GM12878 (cell line): ENCODE data around the gene CYP26A1. TPM values are rescaled to one million over a fixed set of nuclear protein-coding genes. Genes with fewer than 3 reads are reported as not detected.

ENCODE experiments used
- ATAC-seq: fragments of 200-7000 bp; cut with Tn5 transposase; 3 replicates; pipeline ENCODE4 v1.9.1; 2020; ENCODE audit warnings: mild to moderate bottlenecking, moderate library complexity
- BruUV-seq: library from RNA; stranded (reverse); fragments of 400-500 nt; replicated peaks from 2 replicates; lab custom pipeline; 2021; lab: Mats Ljungman, UMichigan
- CTCF ChIA-PET: fragments of 300-600 bp; sonication (Branson Sonifier 250); formaldehyde crosslinking; extraction: SDS; loops from one replicate; lab custom pipeline; 2021; ENCODE audit warnings: inconsistent platforms; lab: Yijun Ruan, JAX
- POLR2A ChIA-PET: fragments of 350-600 bp; formaldehyde crosslinking; extraction: SDS; loops from one replicate; lab custom pipeline; 2021; ENCODE audit warnings: inconsistent platforms; lab: Charles Lee
- RAD21 ChIA-PET: fragments of 300-600 bp; sonication (Branson Sonifier 250); formaldehyde crosslinking; loops from one replicate; lab custom pipeline; 2023; ENCODE audit warnings: antibody characterized with exemption; ENCODE audit not compliant: unreplicated experiment; lab: Charles Lee
- SMC1A ChIA-PET: fragments of 300-600 bp; sonication (Branson Sonifier 250); formaldehyde crosslinking; loops from one replicate; lab custom pipeline; 2023; ENCODE audit not compliant: unreplicated experiment, uncharacterized antibody; lab: Charles Lee
- DNase-seq: peaks from one replicate; pipeline ENCODE4 v3.0.0-alpha.2; 2011; ENCODE audit warnings: low read depth, low spot score
- FAIRE-seq: peaks from 3 replicates; lab custom pipeline; 2011; peaks lifted over from hg19 to GRCh38; lab: Jason Lieb, UNC
- H2AFZ ChIP-seq: 2 replicates; pipeline ENCODE4 v1.6.0; 2011; ENCODE audit warnings: low read depth, low read length, control low read depth; ENCODE audit not compliant: control insufficient read depth
- H3K27ac ChIP-seq: 2 replicates; pipeline ENCODE4 v1.5.1; 2011; ENCODE audit warnings: control low read depth; ENCODE audit not compliant: control insufficient read depth, insufficient read depth
- H3K27me3 ChIP-seq, 2 experiments: replicated peaks in 1 of 2; 2 replicates each; pipeline versions ENCODE4 v1.6.0 to v1.6.1; 2011; ENCODE audit warnings: low read length in 1 of 2; ENCODE audit not compliant: control insufficient read depth in 2 of 2, insufficient read depth in 2 of 2
- H3K36me3 ChIP-seq, 2 experiments: 2 replicates each; pipeline ENCODE4 v1.5.1; 2011; ENCODE audit warnings: low read length in 1 of 2; ENCODE audit not compliant: control insufficient read depth in 2 of 2, insufficient read depth in 2 of 2
- H3K4me1 ChIP-seq: 2 replicates; pipeline ENCODE4 v1.6.1; 2011; ENCODE audit warnings: mild to moderate bottlenecking, low read length, moderate library complexity, mixed read lengths; ENCODE audit not compliant: control insufficient read depth, insufficient read depth
- H3K4me2 ChIP-seq: 2 replicates; pipeline ENCODE4 v1.6.0; 2011; ENCODE audit warnings: control low read depth; ENCODE audit not compliant: control insufficient read depth, insufficient read depth
- H3K4me3 ChIP-seq: fragments of 200-600 bp; sonication (generic); 2 replicates; pipeline ENCODE4 v1.5.1; 2016
- H3K79me2 ChIP-seq: 2 replicates; pipeline ENCODE4 v1.6.0; 2011; ENCODE audit warnings: low read length; ENCODE audit not compliant: control insufficient read depth, insufficient read depth
- H3K9ac ChIP-seq: 2 replicates; pipeline ENCODE4 v1.8.0; 2011; ENCODE audit warnings: low read length, control low read depth, mixed read lengths; ENCODE audit not compliant: control insufficient read depth, insufficient read depth
- H3K9me3 ChIP-seq: replicated peaks from 3 replicates; pipeline ENCODE4 v1.5.1; 2011; ENCODE audit warnings: mild to moderate bottlenecking, low read length; ENCODE audit not compliant: control insufficient read depth, insufficient read depth
- H4K20me1 ChIP-seq: 2 replicates; pipeline ENCODE4 v1.6.0; 2011; ENCODE audit not compliant: control insufficient read depth, insufficient read depth
- ATF3 ChIP-seq: IDR thresholded peaks from 2 replicates; pipeline ENCODE4 v1.6.1; 2011; ENCODE audit warnings: low read depth, mild to moderate bottlenecking, low read length, moderate library complexity, borderline replicate concordance; ENCODE audit errors: extremely low read depth
- BACH1 ChIP-seq: fragments of 450-650 bp; IDR thresholded peaks from 2 replicates; pipeline ENCODE4 v1.6.1; 2017; ENCODE audit warnings: mild to moderate bottlenecking, borderline replicate concordance
- CBFB ChIP-seq: IDR thresholded peaks from 2 replicates; pipeline ENCODE4 v1.6.1; 2016; ENCODE audit warnings: antibody characterized with exemption, low read depth
- CBX3 ChIP-seq: fragments of 200-600 bp; sonication (generic); IDR thresholded peaks from 2 replicates; pipeline ENCODE4 v1.6.1; 2016; ENCODE audit warnings: low read depth, borderline replicate concordance
- ETV6 ChIP-seq, 2 experiments: fragments of 450-650 bp in 1 of 2; IDR thresholded peaks in 1 of 2; conservative IDR thresholded peaks in 1 of 2; 2 replicates each; pipeline ENCODE4 v1.6.1; 2014; ENCODE audit warnings: antibody characterized with exemption in 1 of 2, borderline replicate concordance in 1 of 2, low read depth in 1 of 2, mild to moderate bottlenecking in 1 of 2, moderate library complexity in 1 of 2
- EZH2 ChIP-seq: IDR thresholded peaks from 2 replicates; pipeline ENCODE4 v1.6.1; 2012; ENCODE audit warnings: low read depth, mild to moderate bottlenecking, control low read depth, inconsistent platforms, low read length, borderline replicate concordance; ENCODE audit not compliant: control insufficient read depth
- IRF3 ChIP-seq: fragments of 450-650 bp; IDR thresholded peaks from 2 replicates; pipeline ENCODE4 v1.6.1; 2014; ENCODE audit warnings: mild to moderate bottlenecking
- MEF2A ChIP-seq: IDR thresholded peaks from 2 replicates; pipeline ENCODE4 v1.6.1; 2011; ENCODE audit warnings: low read depth, mild to moderate bottlenecking, low read length, moderate library complexity; ENCODE audit not compliant: insufficient read depth
- MTA3 ChIP-seq: IDR thresholded peaks from 2 replicates; pipeline ENCODE4 v1.6.1; 2012; ENCODE audit warnings: low read length, inconsistent platforms, borderline replicate concordance
- MYB ChIP-seq: fragments of 150-350 bp; IDR thresholded peaks from 2 replicates; pipeline ENCODE4 v1.6.1; 2014; ENCODE audit warnings: mild to moderate bottlenecking, low read depth, low read length, borderline replicate concordance
- POLR2A ChIP-seq: IDR thresholded peaks from 2 replicates; pipeline ENCODE4 v1.6.1; 2011; ENCODE audit warnings: low read depth, mild to moderate bottlenecking, low read length
- PRDM15 ChIP-seq: fragments of 450-650 bp; formaldehyde crosslinking; IDR thresholded peaks from 2 replicates; pipeline ENCODE4 v1.4.0; 2020; ENCODE audit warnings: mild to moderate bottlenecking, moderate library complexity
- RAD21 ChIP-seq: IDR thresholded peaks from 2 replicates; pipeline ENCODE4 v1.6.1; 2011; ENCODE audit warnings: mild to moderate bottlenecking, low read depth, low read length, moderate library complexity; ENCODE audit not compliant: insufficient read depth
- RCOR1 ChIP-seq: conservative IDR thresholded peaks from 2 replicates; pipeline ENCODE4 v1.6.1; 2012; ENCODE audit warnings: low read depth, low read length, improper control_type of control experiment
- RFX5 ChIP-seq: IDR thresholded peaks from 2 replicates; pipeline ENCODE4 v1.6.1; 2011; ENCODE audit warnings: low read depth, low read length, improper control_type of control experiment
- ZNF384 ChIP-seq: IDR thresholded peaks from 2 replicates; pipeline ENCODE4 v1.6.1; 2012; ENCODE audit warnings: low read depth, mild to moderate bottlenecking, low read length, improper control_type of control experiment, borderline replicate concordance
- ZNF622 ChIP-seq: fragments of 450-650 bp; IDR thresholded peaks from 2 replicates; pipeline ENCODE4 v1.6.1; 2017; ENCODE audit warnings: mild to moderate bottlenecking, inconsistent platforms
- WGBS: methylation state at CpG from one replicate; pipeline ENCODE4 v1.1.6; 2016; ENCODE audit warnings: low lambda C conversion rate; ENCODE audit not compliant: insufficient replicate concordance, insufficient coverage; ENCODE audit errors: missing lambda C conversion rate; 5-methylcytosine and 5-hydroxymethylcytosine counted together
- in situ Hi-C: fragments of 300-500 bp; cut with MboI; formaldehyde crosslinking; loops from 9 replicates; pipeline ENCODE4 v1.14.3; 2018; ENCODE audit warnings: mixed read lengths
- intact Hi-C: fragments of 100-400 bp; cut with micrococcal nuclease; formaldehyde crosslinking; loops from one replicate; pipeline ENCODE4 v1.14.2; 2022; ENCODE audit not compliant: unreplicated experiment
- polyA plus RNA-seq, 11 experiments: library from polyadenylated mRNA; depleted of rRNA in 4 of 11; unstranded in 6 of 11; stranded (reverse) in 5 of 11; fragments of >200 nt; fragmentation: Nextera tagmentation in 4 of 11; fragmentation: Illumina TruSeq in 1 of 11; extraction: Ambion mirVana in 4 of 11; extraction: Trizol in 1 of 11; gene quantifications; 1 replicate in 1 of 11; 2 replicates in 10 of 11; pipeline versions ENCODE4 v1.2.1 to v1.2.3, GENCODE V29; 2011 to 2016; ENCODE audit warnings: inconsistent platforms in 2 of 11, missing spikeins in 2 of 11, low read depth in 1 of 11
- total RNA-seq, 4 experiments: library from RNA; depleted of rRNA in 3 of 4; stranded (reverse); fragments of >200 nt in 3 of 4; fragmentation: Illumina TruSeq in 1 of 4; extraction: Trizol in 1 of 4; gene quantifications; 2 replicates each; pipeline versions ENCODE4 v1.2.1 to v1.2.3, GENCODE V29; 2013 to 2021

Gene CYP26A1
- total and polyA plus RNA-seq, 10 of the 15 experiments (the other 5 are each of a cell fraction or from before 2014, with no cell fraction given) = not detected

- TF ChIP-seq PRDM15 (CRISPR knock-in tag) (no peak), CBFB (no peak), MTA3 (no peak), ZNF384 (no peak), CBX3 (no peak)
Observed at GRCh38 chr10:93071674-93072224, 1.9 kb upstream of the CYP26A1 start (continued).

- in situ Hi-C loops = no loop called here
- intact Hi-C loops = loop anchor here (10.0 kb wide), 2 partner anchors 187 to 433 kb away; no protein-coding TSS in a partner anchor
- ChIA-PET RAD21 (no interaction called here), CTCF (no interaction called here), SMC1A (no interaction called here), POLR2A (no interaction called here)
- peak overlapping the region; percentile 26 for H3K4me2 ChIP-seq
- no peak for TF ChIP-seq MYB
- no peak for TF ChIP-seq POLR2A
- no peak for TF ChIP-seq RAD21
- no peak for TF ChIP-seq MEF2A
- TF ChIP-seq BACH1 = no peak
- TF ChIP-seq ETV6 (conservative IDR thresholded peaks at IDR 0.05 in 1 of 2, IDR thresholded peaks at IDR 0.05 in 1 of 2; ENCODE audit: borderline replicate concordance in 1 of 2, low read depth in 1 of 2) = no peak
- TF ChIP-seq EZH2 = no peak
- TF ChIP-seq RCOR1 = no peak
- TF ChIP-seq IRF3 = no peak
- no peak for TF ChIP-seq ZNF622
- no peak for TF ChIP-seq ATF3
- TF ChIP-seq RFX5 = no peak
- peaks cover 31 to 45% of the 10 kb centered on the region in 2 experiments for H3K27me3 ChIP-seq
- no TSS peak for BruUV-seq
- no peaks in the 10 kb centered on the region for H3K79me2 ChIP-seq
- H3K9ac ChIP-seq = no peak overlapping the region
- WGBS = 2% methylated on average over 23 of the region's 27 CpGs
- no peaks in the 10 kb centered on the region; the same call in 1 of the 2 replicates for H4K20me1 ChIP-seq
- FAIRE-seq (peak; percentile 18), ATAC-seq (no peak), DNase-seq (no peak)
- peaks cover 18% of the 10 kb centered on the region for H3K4me1 ChIP-seq
- no peak overlapping the region for H3K4me3 ChIP-seq
- H2AFZ ChIP-seq = no peak overlapping the region
- no peaks in the 10 kb centered on the region for H3K9me3 ChIP-seq
- no peaks in the 10 kb centered on the region for H3K36me3 ChIP-seq
- H3K27ac ChIP-seq = no peak overlapping the region
Observed at GRCh38 chr10:93072225-93072712, 1.4 kb upstream of the CYP26A1 start.
